Jurkat, Clone E6-1 (cell line): ENCODE measurements around the gene MYL9.

Source experiments
- DNase-seq: peaks from one replicate; pipeline ENCODE4 v3.0.0-alpha.2; 2011; ENCODE audit warnings: low read depth, low spot score
- H3K4me3 ChIP-seq: 2 replicates; pipeline ENCODE4 v1.5.1; 2011; ENCODE audit warnings: mild to moderate bottlenecking, low read length, control low read depth, moderate library complexity

MYL9 gene

DNA sequence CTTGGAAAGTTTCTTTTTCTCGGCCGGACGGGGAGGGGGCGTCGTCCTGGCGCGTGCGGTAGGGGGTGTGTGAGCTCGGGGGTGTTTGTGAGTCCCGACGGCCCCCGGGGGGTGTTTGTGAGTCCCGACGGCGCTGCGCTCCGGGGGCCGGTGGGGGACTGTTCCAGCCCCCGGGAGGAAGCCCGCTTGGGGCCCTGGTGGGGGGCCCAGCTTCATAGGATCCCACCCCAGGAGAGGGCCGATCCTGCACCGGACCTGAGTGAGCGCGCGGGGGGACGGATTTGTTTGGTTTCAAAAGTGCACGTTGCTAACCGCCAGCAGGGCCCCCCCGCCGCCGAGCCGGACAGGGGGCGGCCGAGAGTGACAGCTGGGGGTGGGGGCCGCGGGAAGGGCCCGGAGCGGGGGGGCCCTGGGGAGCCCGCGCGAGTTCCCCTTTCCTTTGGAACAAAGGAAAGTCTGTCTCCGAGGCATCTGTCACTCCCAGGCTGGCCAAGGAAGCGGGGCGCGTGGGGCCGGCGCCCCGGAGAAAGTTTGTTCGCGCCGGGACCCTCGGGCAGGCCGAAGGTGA, 32.6 kb downstream of the MYL9 start:
- no peak for DNase-seq
- peak overlapping the region; percentile 78 for H3K4me3 ChIP-seq

GRCh38 chr20:36574366-36575135, 33.2 kb downstream of the MYL9 start:
- H3K4me3 ChIP-seq: peak overlapping the region; percentile 78
- no peak for DNase-seq

- no peak overlapping the region for H3K4me3 ChIP-seq
- no peak for DNase-seq
Measured at GRCh38 chr20:36576081-36576445, 34.7 kb downstream of the MYL9 start.

DNA sequence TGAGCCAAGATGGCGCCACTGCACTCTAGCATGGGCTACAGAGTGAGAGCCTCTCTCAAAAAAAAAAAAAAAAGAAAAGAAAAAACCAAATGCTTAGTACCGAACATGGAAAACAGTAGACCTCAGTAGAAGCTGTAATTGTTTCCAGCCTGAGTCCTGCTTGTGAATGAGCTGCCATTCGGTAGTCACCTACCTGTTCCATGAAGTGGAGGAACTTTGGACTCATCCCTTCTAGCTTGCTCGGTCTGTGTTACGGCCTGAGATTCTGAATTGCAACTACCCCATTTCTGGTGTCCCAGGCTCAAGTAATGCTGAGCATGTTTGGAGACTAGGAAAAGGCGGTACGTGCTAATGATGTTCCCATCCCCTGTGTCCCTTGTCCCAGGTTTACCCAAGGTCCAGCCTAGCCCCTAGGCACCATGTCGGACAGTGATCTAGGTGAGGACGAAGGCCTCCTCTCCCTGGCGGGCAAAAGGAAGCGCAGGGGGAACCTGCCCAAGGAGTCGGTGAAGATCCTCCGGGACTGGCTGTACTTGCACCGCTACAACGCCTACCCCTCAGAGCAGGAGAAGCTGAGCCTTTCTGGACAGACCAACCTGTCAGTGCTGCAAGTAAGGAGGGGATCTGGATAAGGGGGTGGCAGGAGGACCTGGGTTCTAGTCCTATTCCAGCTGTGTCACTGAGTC, 37.2 kb downstream of the MYL9 start:
- no peak overlapping the region for H3K4me3 ChIP-seq
- DNase-seq: no peak

DNA sequence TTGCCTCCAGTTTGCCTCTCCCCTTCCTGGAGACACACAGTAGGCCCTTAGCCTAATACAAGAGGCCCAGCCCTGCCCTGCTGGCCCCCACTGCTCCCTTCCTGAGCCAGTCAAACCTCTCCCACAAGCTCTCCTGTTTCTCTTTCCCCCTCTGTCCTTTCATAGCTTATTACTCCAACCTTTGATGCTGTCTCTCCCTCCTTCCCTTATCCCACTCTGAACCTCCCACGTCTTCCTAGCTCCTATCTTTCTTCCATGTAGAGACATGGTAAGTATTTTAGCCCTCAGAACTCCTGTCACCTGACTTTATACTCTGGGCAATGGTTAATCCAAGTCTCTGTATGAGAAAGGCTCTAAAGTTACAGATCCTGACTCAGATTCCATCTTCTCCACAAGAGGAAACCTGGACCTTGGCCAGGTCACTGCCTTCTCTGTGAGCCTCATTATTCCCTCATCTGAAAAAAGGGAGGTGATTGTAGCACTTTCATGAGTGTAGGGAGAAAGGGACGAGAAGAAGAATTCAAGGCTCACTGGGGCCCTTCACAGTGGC, 38.8 kb downstream of the MYL9 start:
- no peak for DNase-seq
- no peak overlapping the region for H3K4me3 ChIP-seq

- peak; percentile 64 for DNase-seq
- H3K4me3 ChIP-seq: no peak overlapping the region
Measured at GRCh38 chr20:36582322-36582721, 41.0 kb downstream of the MYL9 start.

DNA sequence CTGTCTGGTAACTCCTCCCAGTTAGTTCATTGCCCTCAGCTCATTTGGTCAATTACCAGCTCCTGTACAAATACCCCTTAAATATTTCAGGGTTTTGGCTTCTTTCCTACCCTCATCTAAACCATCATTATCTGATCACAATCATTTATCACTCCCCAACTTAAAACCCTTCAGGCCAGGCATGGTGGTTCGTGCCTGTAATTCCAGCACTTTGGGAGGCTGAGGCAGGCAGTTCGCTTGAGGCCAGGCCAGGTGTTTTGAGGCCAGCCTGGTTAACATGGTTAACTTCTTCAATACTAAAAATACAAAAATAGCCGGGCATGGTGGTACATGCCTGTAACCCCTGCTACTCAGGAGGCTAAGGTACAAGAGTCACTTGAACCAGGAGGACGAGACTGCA, 41.5 kb downstream of the MYL9 start:
- no peak overlapping the region for H3K4me3 ChIP-seq
- no peak for DNase-seq

DNA sequence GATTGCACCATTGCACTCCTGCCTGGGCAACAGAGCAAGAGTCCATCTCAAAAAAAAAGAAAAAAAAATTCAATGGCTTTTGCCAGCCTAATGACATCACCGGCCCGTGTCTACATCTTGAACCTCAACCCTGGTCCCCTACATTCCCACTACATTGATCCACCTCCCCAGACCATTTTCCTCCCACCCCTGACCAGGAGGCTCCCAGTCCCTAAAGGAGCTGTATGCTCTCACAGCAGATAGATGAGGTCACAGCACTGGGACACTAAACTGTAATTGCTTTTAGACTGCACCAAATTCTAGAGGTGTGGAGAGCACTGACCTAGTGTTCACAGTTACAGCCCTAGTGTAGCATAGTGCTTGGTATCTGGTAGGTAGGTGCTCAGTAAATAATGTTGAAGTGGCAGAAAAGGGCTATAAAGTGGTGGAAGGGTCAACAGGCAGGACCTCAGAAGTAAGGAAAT, 42.7 kb downstream of the MYL9 start:
- no peak overlapping the region for H3K4me3 ChIP-seq
- DNase-seq: no peak

- DNase-seq: no peak
- no peak overlapping the region for H3K4me3 ChIP-seq
Measured at GRCh38 chr20:36585410-36586125, 44.2 kb downstream of the MYL9 start.

- no peak overlapping the region for H3K4me3 ChIP-seq
- no peak for DNase-seq
Measured at GRCh38 chr20:36587388-36588070, 46.2 kb downstream of the MYL9 start.

- DNase-seq: no peak
- no peak overlapping the region for H3K4me3 ChIP-seq
Measured at GRCh38 chr20:36591281-36591680, 50.0 kb downstream of the MYL9 start.

GRCh38 chr20:36591854-36592641, 50.7 kb downstream of the MYL9 start:
- H3K4me3 ChIP-seq: no peak overlapping the region
- peak; percentile 60 for DNase-seq

DNA sequence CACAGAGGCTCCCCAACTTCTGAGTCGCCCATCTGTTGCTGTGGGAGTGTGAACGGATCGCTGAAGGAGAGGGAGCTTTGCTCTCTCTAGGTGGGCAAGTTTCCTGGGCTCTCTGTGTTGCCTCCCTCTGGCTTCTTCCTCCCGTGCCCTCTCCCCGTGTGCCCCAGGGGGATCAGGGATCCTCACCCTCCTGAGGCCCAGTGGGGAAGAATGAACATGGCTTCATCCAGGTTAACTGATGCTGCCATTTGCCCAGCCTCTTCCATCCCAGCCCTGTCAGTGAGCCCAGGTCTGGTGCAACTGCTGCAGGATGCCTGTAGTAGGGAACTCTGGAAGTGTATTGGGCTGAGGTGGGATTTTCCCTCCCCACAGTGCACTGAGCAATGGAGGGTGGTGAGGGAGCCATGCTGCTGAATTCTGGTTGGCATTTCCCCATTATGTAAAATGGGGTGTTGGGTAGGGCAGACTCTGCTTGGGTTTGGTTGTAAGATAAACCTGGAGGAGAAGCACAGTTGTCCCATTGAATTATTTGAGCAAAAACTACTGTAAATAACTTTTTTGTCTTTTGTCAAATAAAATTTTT, 52.1 kb downstream of the MYL9 start:
- DNase-seq: no peak
- H3K4me3 ChIP-seq: no peak overlapping the region

DNA sequence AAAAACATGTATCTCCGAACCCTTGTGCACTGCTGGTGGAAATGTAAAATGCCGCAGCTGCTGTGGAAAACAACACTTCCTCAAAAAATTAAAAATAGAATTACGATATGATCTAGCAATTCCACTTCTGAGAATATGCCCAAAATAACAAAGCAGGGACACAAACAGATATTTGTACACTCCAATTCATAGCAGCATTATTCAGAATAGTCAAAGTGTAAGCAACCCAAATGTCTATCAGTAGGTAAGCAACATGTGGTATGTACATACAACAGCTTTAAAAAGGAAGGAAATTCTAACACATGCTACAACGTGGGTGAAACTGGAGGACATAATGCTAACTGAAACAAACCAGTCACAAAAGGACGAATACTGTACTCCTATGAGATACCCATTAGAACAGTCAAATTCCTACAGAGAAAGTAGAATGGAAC, 58.6 kb downstream of the MYL9 start:
- DNase-seq: no peak
- no peak overlapping the region for H3K4me3 ChIP-seq
